PFSK-1 (cell line): ENCODE measurements around the gene BET1.

Experiments used
- POLR2AphosphoS5 ChIP-seq: IDR thresholded peaks from 2 replicates; pipeline ENCODE4 v1.6.1; 2012; ENCODE audit warnings: low read depth, mild to moderate bottlenecking, control low read depth, low read length, moderate library complexity
- TAF1 ChIP-seq: IDR thresholded peaks from 2 replicates; pipeline ENCODE4 v1.6.1; 2012; ENCODE audit warnings: low read length, control low read depth, borderline replicate concordance; ENCODE audit not compliant: insufficient read depth

DNA sequence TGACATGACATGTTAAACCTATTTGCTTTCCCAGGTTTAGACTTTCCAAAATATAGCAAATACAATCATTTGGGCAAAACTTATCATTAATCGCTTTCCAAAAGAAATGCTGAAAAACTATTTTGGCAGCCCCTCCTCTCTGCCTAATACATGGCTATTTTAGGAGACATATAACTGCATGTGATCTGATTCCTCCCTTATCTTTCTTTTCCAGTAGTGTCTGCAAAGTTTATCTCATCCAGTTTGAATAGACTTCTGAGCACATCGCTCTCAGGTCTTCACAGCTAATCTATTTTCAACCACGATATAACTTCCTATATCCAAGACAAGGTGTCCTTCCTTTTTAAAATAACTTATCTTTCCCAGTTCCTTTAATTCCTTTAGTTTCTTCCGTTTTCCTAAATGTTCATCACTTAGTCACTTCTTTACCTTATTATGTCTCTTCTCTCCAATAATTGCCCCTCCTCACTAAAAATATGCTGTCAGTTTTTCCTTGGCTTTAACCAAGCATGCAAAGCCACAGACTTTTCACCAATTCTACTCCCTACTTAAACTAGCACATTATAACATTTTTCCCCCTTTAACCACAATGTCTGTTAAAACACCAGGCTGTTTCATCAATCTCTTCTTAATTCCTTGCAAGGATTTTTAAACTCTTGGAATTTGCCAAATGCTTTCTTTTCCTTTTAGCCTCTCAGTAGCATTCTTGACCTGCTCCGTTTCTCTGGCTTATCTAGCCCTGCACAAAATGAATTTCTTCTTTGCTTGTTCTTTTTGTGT lies 58.2 kb downstream of the BET1 start:
- TF ChIP-seq TAF1 (no peak), POLR2AphosphoS5 (no peak)
